Vagina (tissue), 2 donors: Measurements from ENCODE around the gene KRTAP12-4.

Experiments used
- POLR2A ChIP-seq, 2 donors: fragments of 450-650 bp; IDR thresholded peaks; one replicate each; pipeline ENCODE4 v1.6.1; 2017; ENCODE audit warnings: antibody characterized with exemption in 2 of 2, mild to moderate bottlenecking in 2 of 2, moderate library complexity in 2 of 2
- POLR2AphosphoS5 ChIP-seq, 2 donors: sonication (generic); formaldehyde crosslinking; IDR thresholded peaks; one replicate each; pipeline ENCODE4 v1.9.0; 2017; ENCODE audit warnings: antibody characterized with exemption in 2 of 2, mild to moderate bottlenecking in 2 of 2, low read depth in 1 of 2; ENCODE audit not compliant: insufficient read depth in 1 of 2
- TF ChIP-seq, protein P1 (sequence below), 3 experiments: fragments of 450-650 bp in 2 of 3; fragments of 200-600 bp in 1 of 3; sonication (generic) in 1 of 3; IDR thresholded peaks; one replicate each; pipeline ENCODE4 v1.5.1; 2017 to 2019; ENCODE audit warnings: antibody characterized with exemption in 3 of 3, mild to moderate bottlenecking in 2 of 3, moderate library complexity in 2 of 3

DNA sequence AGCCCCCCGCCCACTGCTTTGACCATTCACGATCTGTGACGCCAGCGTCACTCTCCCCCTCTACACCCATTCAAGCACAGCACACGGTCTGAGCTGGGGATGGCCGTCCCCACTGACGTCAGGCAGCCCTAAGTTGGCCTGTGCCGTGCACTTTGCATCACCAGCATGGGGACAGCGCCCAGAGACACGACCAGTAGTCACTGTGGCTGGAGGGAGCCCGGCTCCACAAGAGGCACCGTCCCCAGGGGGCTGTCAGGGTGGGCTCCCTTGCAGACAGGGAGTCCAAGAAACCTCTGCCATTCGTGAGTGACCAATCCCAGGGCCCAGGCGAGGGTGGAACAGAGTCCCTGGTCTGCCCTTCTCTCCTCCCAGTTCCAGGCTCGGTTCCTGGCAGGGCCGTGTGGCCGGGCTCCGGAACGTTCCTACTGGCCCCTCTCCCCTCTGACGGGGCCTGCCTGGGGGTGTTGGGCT lies 40.3 kb downstream of the KRTAP12-4 start:
- TF ChIP-seq, protein P1, sequence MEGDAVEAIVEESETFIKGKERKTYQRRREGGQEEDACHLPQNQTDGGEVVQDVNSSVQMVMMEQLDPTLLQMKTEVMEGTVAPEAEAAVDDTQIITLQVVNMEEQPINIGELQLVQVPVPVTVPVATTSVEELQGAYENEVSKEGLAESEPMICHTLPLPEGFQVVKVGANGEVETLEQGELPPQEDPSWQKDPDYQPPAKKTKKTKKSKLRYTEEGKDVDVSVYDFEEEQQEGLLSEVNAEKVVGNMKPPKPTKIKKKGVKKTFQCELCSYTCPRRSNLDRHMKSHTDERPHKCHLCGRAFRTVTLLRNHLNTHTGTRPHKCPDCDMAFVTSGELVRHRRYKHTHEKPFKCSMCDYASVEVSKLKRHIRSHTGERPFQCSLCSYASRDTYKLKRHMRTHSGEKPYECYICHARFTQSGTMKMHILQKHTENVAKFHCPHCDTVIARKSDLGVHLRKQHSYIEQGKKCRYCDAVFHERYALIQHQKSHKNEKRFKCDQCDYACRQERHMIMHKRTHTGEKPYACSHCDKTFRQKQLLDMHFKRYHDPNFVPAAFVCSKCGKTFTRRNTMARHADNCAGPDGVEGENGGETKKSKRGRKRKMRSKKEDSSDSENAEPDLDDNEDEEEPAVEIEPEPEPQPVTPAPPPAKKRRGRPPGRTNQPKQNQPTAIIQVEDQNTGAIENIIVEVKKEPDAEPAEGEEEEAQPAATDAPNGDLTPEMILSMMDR (IDR thresholded peaks at IDR 0.05) = no peak
- TF ChIP-seq POLR2A (IDR thresholded peaks at IDR 0.05) (no peak), POLR2AphosphoS5 (IDR thresholded peaks at IDR 0.05; ENCODE audit: insufficient read depth in 1 of 2, low read depth in 1 of 2) (no peak)
